K562 (cell line): ENCODE data around the gene B2M. TPM values are rescaled to one million over a fixed set of nuclear protein-coding genes. Genes with fewer than 3 reads are reported as not detected.

Source experiments
- E2F3 ChIP-seq: fragments of 250-450 bp; sonication (Bioruptor Pico); IDR thresholded peaks from 2 replicates; pipeline ENCODE4 v1.4.0; 2020; ENCODE audit warnings: mild to moderate bottlenecking
- EZH2 ChIP-seq: IDR thresholded peaks from 2 replicates; pipeline ENCODE4 v1.6.1; 2012; ENCODE audit warnings: low read depth, mild to moderate bottlenecking, inconsistent platforms, low read length, borderline replicate concordance
- HCFC1 ChIP-seq: IDR thresholded peaks from 2 replicates; pipeline ENCODE4 v1.6.1; 2012; ENCODE audit warnings: low read depth, low read length, improper control_type of control experiment
- LARP7 ChIP-seq: fragments of 450-650 bp; IDR thresholded peaks from 2 replicates; pipeline ENCODE4 v1.6.1; 2016
- MIER1 ChIP-seq: fragments of 450-650 bp; IDR thresholded peaks from 2 replicates; pipeline ENCODE4 v1.6.1; 2016; ENCODE audit warnings: antibody characterized with exemption, mild to moderate bottlenecking, low read depth
- MYNN ChIP-seq, 2 experiments: sonication (generic); formaldehyde crosslinking in 1 of 2; IDR thresholded peaks; 2 replicates each; pipeline versions ENCODE4 v1.5.0 to v1.6.1; 2016 to 2020; ENCODE audit warnings: antibody characterized with exemption in 1 of 2, missing genetic modification reagents in 1 of 2
- RAD21 ChIP-seq, 2 experiments: fragments of 250-450 bp in 1 of 2; fragments of 450-650 bp in 1 of 2; sonication (Bioruptor Pico) in 1 of 2; formaldehyde crosslinking in 1 of 2; IDR thresholded peaks in 1 of 2; conservative IDR thresholded peaks in 1 of 2; 2 replicates each; pipeline versions ENCODE4 v1.4.0 to v1.8.0; 2020 to 2022; ENCODE audit warnings: mild to moderate bottlenecking in 2 of 2, moderate library complexity in 1 of 2
- RBM25 ChIP-seq: fragments of 200-400 bp; formaldehyde crosslinking; IDR thresholded peaks from 2 replicates; pipeline ENCODE4 v1.6.1; 2018; ENCODE audit warnings: low read length, low read depth, moderate library complexity; ENCODE audit not compliant: severe bottlenecking
- SLC30A9 ChIP-seq: fragments of 250-450 bp; sonication (Bioruptor Pico); IDR thresholded peaks from 2 replicates; pipeline ENCODE4 v1.8.0; 2022; ENCODE audit warnings: mild to moderate bottlenecking, moderate library complexity
- ZBTB1 ChIP-seq: sonication (generic); formaldehyde crosslinking; IDR thresholded peaks from 2 replicates; pipeline ENCODE4 v1.8.1; 2023; ENCODE audit warnings: missing genetic modification reagents, low read depth, mild to moderate bottlenecking, borderline replicate concordance
- ZNF583 ChIP-seq: fragments of 250-450 bp; sonication (Bioruptor Pico); IDR thresholded peaks from 2 replicates; pipeline ENCODE4 v1.4.0; 2020
- ZNF699 ChIP-seq: fragments of 250-450 bp; sonication (Bioruptor Pico); IDR thresholded peaks from 2 replicates; pipeline ENCODE4 v1.8.0; 2021; ENCODE audit warnings: mild to moderate bottlenecking, moderate library complexity; ENCODE audit not compliant: insufficient replicate concordance
- polyA plus RNA-seq, 8 experiments: library from polyadenylated mRNA; depleted of rRNA in 4 of 8; stranded (reverse) in 5 of 8; unstranded in 3 of 8; fragments of >200 nt; fragmentation: Nextera tagmentation in 2 of 8; fragmentation: Illumina TruSeq in 1 of 8; extraction: Ambion mirVana in 2 of 8; extraction: Trizol in 1 of 8; gene quantifications; 2 replicates each; pipeline versions ENCODE4 v1.2.1 to v1.2.3, GENCODE V29; 2011 to 2014; ENCODE audit warnings: inconsistent platforms in 1 of 8, missing spikeins in 1 of 8
- total RNA-seq, 7 experiments: library from RNA; depleted of rRNA in 6 of 7; stranded (reverse); fragments of >200 nt in 6 of 7; fragmentation: Illumina TruSeq in 2 of 7; extraction: Trizol in 2 of 7; gene quantifications; 2 replicates each; pipeline versions ENCODE4 v1.2.1 to v1.2.3, GENCODE V29; 2011 to 2021; ENCODE audit warnings: low replicate concordance in 1 of 7
- TF ChIP-seq, protein P1 (sequence below), 2 experiments: fragments of 450-650 bp in 1 of 2; sonication (generic) in 1 of 2; formaldehyde crosslinking in 1 of 2; IDR thresholded peaks; 2 replicates each; pipeline versions ENCODE4 v1.7.1 to v1.9.0; 2016 to 2022; ENCODE audit warnings: inconsistent platforms in 1 of 2, mild to moderate bottlenecking in 1 of 2, missing genetic modification reagents in 1 of 2
- TF ChIP-seq, protein P2 (sequence below): sonication (generic); formaldehyde crosslinking; IDR thresholded peaks from 2 replicates; pipeline ENCODE4 v1.4.0; 2020; ENCODE audit warnings: mild to moderate bottlenecking, missing genetic modification reagents
- TF ChIP-seq, protein P3 (sequence below): sonication (generic); formaldehyde crosslinking; IDR thresholded peaks from 2 replicates; pipeline ENCODE4 v1.8.1; 2022; ENCODE audit warnings: missing genetic modification reagents

B2M gene
- total and polyA plus RNA-seq, 9 of the 15 experiments (the other 6 are each of a cell fraction or from before 2014, with no cell fraction given): 460 to 3,138 (median 1,032) TPM

DNA sequence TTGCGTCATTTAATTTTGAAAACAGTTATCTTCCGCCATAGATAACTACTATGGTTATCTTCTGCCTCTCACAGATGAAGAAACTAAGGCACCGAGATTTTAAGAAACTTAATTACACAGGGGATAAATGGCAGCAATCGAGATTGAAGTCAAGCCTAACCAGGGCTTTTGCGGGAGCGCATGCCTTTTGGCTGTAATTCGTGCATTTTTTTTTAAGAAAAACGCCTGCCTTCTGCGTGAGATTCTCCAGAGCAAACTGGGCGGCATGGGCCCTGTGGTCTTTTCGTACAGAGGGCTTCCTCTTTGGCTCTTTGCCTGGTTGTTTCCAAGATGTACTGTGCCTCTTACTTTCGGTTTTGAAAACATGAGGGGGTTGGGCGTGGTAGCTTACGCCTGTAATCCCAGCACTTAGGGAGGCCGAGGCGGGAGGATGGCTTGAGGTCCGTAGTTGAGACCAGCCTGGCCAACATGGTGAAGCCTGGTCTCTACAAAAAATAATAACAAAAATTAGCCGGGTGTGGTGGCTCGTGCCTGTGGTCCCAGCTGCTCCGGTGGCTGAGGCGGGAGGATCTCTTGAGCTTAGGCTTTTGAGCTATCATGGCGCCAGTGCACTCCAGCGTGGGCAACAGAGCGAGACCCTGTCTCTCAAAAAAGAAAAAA, 1.2 kb downstream of the B2M start (continued):
- TF ChIP-seq, protein P1, sequence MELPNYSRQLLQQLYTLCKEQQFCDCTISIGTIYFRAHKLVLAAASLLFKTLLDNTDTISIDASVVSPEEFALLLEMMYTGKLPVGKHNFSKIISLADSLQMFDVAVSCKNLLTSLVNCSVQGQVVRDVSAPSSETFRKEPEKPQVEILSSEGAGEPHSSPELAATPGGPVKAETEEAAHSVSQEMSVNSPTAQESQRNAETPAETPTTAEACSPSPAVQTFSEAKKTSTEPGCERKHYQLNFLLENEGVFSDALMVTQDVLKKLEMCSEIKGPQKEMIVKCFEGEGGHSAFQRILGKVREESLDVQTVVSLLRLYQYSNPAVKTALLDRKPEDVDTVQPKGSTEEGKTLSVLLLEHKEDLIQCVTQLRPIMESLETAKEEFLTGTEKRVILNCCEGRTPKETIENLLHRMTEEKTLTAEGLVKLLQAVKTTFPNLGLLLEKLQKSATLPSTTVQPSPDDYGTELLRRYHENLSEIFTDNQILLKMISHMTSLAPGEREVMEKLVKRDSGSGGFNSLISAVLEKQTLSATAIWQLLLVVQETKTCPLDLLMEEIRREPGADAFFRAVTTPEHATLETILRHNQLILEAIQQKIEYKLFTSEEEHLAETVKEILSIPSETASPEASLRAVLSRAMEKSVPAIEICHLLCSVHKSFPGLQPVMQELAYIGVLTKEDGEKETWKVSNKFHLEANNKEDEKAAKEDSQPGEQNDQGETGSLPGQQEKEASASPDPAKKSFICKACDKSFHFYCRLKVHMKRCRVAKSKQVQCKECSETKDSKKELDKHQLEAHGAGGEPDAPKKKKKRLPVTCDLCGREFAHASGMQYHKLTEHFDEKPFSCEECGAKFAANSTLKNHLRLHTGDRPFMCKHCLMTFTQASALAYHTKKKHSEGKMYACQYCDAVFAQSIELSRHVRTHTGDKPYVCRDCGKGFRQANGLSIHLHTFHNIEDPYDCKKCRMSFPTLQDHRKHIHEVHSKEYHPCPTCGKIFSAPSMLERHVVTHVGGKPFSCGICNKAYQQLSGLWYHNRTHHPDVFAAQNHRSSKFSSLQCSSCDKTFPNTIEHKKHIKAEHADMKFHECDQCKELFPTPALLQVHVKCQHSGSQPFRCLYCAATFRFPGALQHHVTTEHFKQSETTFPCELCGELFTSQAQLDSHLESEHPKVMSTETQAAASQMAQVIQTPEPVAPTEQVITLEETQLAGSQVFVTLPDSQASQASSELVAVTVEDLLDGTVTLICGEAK (IDR thresholded peaks at IDR 0.05): 0 out of 2 replicates have a peak, but pooled peaks have one; percentile 34
- TF ChIP-seq, protein P1 (CRISPR knock-in tag; IDR thresholded peaks at IDR 0.05): no peak
- TF ChIP-seq, protein P2, sequence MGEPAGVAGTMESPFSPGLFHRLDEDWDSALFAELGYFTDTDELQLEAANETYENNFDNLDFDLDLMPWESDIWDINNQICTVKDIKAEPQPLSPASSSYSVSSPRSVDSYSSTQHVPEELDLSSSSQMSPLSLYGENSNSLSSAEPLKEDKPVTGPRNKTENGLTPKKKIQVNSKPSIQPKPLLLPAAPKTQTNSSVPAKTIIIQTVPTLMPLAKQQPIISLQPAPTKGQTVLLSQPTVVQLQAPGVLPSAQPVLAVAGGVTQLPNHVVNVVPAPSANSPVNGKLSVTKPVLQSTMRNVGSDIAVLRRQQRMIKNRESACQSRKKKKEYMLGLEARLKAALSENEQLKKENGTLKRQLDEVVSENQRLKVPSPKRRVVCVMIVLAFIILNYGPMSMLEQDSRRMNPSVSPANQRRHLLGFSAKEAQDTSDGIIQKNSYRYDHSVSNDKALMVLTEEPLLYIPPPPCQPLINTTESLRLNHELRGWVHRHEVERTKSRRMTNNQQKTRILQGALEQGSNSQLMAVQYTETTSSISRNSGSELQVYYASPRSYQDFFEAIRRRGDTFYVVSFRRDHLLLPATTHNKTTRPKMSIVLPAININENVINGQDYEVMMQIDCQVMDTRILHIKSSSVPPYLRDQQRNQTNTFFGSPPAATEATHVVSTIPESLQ (CRISPR knock-in tag): no peak
- no peak for TF ChIP-seq E2F3 (CRISPR knock-in tag)
- no peak for TF ChIP-seq RAD21 (CRISPR knock-in tag; conservative IDR thresholded peaks at IDR 0.05 in 1 of 2, IDR thresholded peaks at IDR 0.05 in 1 of 2)
- TF ChIP-seq ZBTB1: no peak
- peak; percentile 37 for TF ChIP-seq RBM25
- TF ChIP-seq MIER1: 0 out of 2 replicates have a peak, but pooled peaks have one; percentile 27
- no peak for TF ChIP-seq MYNN (IDR thresholded peaks at IDR 0.05)
- TF ChIP-seq MYNN (CRISPR knock-in tag; IDR thresholded peaks at IDR 0.05): no peak
- TF ChIP-seq EZH2: no peak
- TF ChIP-seq, protein P3, sequence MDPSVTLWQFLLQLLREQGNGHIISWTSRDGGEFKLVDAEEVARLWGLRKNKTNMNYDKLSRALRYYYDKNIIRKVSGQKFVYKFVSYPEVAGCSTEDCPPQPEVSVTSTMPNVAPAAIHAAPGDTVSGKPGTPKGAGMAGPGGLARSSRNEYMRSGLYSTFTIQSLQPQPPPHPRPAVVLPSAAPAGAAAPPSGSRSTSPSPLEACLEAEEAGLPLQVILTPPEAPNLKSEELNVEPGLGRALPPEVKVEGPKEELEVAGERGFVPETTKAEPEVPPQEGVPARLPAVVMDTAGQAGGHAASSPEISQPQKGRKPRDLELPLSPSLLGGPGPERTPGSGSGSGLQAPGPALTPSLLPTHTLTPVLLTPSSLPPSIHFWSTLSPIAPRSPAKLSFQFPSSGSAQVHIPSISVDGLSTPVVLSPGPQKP: no peak
- TF ChIP-seq HCFC1: no peak
- TF ChIP-seq ZNF583: no peak
- TF ChIP-seq SLC30A9 (CRISPR knock-in tag): no peak
- TF ChIP-seq LARP7: peak; percentile 90; the same call in 1 of the 2 replicates
- TF ChIP-seq ZNF699 (CRISPR knock-in tag): no peak
